Measurements from ENCODE around the gene RAB6B.

The RAB6B gene

GRCh38 chr3:133944181-133944580, 48.5 kb upstream of the RAB6B start:
- TF ChIP-seq PBX3 (CRISPR knock-in tag; IDR thresholded peaks at IDR 0.05) = no peak
- peak; percentile 45 for TF ChIP-seq ZBTB20 (tag by site-specific recombination; IDR thresholded peaks at IDR 0.05)
- no peaks in the 10 kb centered on the region for H3K9me3 ChIP-seq (ENCODE audit: control insufficient read depth, insufficient read depth, low read depth, low read length)
- ChIA-PET POLR2A (no interaction called here), CTCF (interaction anchor here (0.7 to 1.7 kb wide), 3 partner anchors 14 to 1296 kb away, joined by 3 to 6 read pairs (median 5); no protein-coding TSS in a partner anchor)
- no peak overlapping the region for H3K4me3 ChIP-seq (ENCODE audit: low read depth, low read length)
- no peaks in the 10 kb centered on the region for H3K36me3 ChIP-seq (ENCODE audit: control insufficient read depth in 2 of 2, insufficient read depth in 1 of 2, low read length in 2 of 2)
- peaks cover 22% of the 10 kb centered on the region for H3K4me1 ChIP-seq (ENCODE audit: control insufficient read depth, insufficient read depth, low read length)
- no peak overlapping the region; the same call in 1 of the 2 replicates for H3K27ac ChIP-seq (ENCODE audit: extremely low read depth, low read depth, low read length)

GRCh38 chr3:133943639-133944141, 48.0 kb upstream of the RAB6B start:
- TF ChIP-seq ZNF366 (tag by site-specific recombination; conservative IDR thresholded peaks at IDR 0.05) (peak; percentile 77), ZBTB17 (tag by site-specific recombination; IDR thresholded peaks at IDR 0.05) (peak; percentile 60), HIC1 (tag by site-specific recombination; IDR thresholded peaks at IDR 0.05) (peak; percentile 80), OSR2 (tag by site-specific recombination; IDR thresholded peaks at IDR 0.05) (peak; percentile 82), ZFP37 (tag by site-specific recombination; IDR thresholded peaks at IDR 0.05) (no peak), PRDM6 (tag by site-specific recombination; IDR thresholded peaks at IDR 0.05) (no peak), PRDM10 (tag by site-specific recombination; IDR thresholded peaks at IDR 0.05) (0 out of 2 replicates have a peak, but pooled peaks have one; percentile 37), ZNF843 (tag by site-specific recombination; IDR thresholded peaks at IDR 0.05) (0 out of 2 replicates have a peak, but pooled peaks have one; percentile 37), GLI2 (tag by site-specific recombination; IDR thresholded peaks at IDR 0.05; ENCODE audit: borderline replicate concordance, low read depth) (no peak), ZNF629 (tag by site-specific recombination; IDR thresholded peaks at IDR 0.05) (peak; percentile 37; the same call in 1 of the 2 replicates), ZNF600 (tag by site-specific recombination; IDR thresholded peaks at IDR 0.05) (peak; percentile 87), FEZF1 (tag by site-specific recombination; IDR thresholded peaks at IDR 0.05) (peak; percentile 62)
- H3K36me3 ChIP-seq (ENCODE audit: control insufficient read depth in 2 of 2, insufficient read depth in 1 of 2, low read length in 2 of 2) = no peaks in the 10 kb centered on the region
- H3K27ac ChIP-seq (ENCODE audit: extremely low read depth, low read depth, low read length) = no peak overlapping the region; the same call in 1 of the 2 replicates
- H3K4me3 ChIP-seq (ENCODE audit: low read depth, low read length) = no peak overlapping the region
- no peaks in the 10 kb centered on the region for H3K9me3 ChIP-seq (ENCODE audit: control insufficient read depth, insufficient read depth, low read depth, low read length)
- CTCF ChIA-PET = interaction anchor here (1.7 kb wide), 1 partner anchor 14 kb away, joined by 6 read pairs; no protein-coding TSS in a partner anchor
- POLR2A ChIA-PET = no interaction called here
- peaks cover 22% of the 10 kb centered on the region for H3K4me1 ChIP-seq (ENCODE audit: control insufficient read depth, insufficient read depth, low read length)

All from HEK293 (cell line).